Measurements from ENCODE around the gene ELMO1.

GRCh38 chr7:36944838-36945237 is 503.8 kb downstream of the ELMO1 start:
- TF ChIP-seq CTCF (IDR thresholded peaks at IDR 0.05; ENCODE audit: low read depth, low read length, poor library complexity, severe bottlenecking) (no peak), EZH2phosphoT487 (IDR thresholded peaks at IDR 0.05; ENCODE audit: borderline replicate concordance, low read length) (no peak)
